WI38 (cell line): ENCODE data around the gene FPR1.

Experiments used
- H3K4me3 ChIP-seq: 2 replicates; pipeline ENCODE4 v1.5.1; 2011; ENCODE audit warnings: low read depth, mild to moderate bottlenecking, control low read depth, low read length
- TF ChIP-seq, protein P1 (sequence below): IDR thresholded peaks from 2 replicates; pipeline ENCODE4 v1.5.1; 2012; ENCODE audit warnings: low read depth, mild to moderate bottlenecking, control low read depth, low read length

The FPR1 gene

DNA sequence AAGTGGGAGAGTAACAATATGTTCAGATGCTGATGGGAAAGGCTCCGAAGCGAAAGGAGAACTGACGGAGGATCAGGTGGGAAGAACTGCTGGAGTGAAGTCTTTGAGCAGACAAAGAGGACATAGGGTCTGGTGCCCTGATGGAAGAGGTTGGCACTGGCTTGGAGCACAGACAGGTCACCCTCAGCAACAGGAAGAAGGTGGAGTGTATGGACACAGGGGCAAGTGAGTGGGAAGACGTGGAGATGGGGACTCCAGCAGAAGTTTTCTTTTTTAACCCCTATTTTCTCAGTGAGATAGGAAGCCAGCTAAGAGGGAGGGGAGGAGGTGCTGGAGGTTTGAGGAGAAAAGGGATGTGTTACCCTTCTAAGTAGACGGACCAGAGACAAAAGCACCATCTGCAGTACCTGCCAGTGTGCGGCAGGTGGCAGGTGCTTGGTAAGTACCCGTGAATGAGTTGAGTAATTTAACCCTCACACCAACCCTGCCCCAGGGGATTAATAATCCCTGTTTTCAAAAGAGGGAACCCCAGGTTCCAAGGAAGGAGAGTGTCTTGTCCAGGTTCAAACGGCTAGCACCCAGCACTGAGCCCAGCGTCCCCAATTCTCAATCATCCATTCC is 39.1 kb downstream of the FPR1 start:
- TF ChIP-seq, protein P1, sequence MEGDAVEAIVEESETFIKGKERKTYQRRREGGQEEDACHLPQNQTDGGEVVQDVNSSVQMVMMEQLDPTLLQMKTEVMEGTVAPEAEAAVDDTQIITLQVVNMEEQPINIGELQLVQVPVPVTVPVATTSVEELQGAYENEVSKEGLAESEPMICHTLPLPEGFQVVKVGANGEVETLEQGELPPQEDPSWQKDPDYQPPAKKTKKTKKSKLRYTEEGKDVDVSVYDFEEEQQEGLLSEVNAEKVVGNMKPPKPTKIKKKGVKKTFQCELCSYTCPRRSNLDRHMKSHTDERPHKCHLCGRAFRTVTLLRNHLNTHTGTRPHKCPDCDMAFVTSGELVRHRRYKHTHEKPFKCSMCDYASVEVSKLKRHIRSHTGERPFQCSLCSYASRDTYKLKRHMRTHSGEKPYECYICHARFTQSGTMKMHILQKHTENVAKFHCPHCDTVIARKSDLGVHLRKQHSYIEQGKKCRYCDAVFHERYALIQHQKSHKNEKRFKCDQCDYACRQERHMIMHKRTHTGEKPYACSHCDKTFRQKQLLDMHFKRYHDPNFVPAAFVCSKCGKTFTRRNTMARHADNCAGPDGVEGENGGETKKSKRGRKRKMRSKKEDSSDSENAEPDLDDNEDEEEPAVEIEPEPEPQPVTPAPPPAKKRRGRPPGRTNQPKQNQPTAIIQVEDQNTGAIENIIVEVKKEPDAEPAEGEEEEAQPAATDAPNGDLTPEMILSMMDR = peak; percentile 34; the same call in 1 of the 2 replicates
- no peak overlapping the region for H3K4me3 ChIP-seq

DNA sequence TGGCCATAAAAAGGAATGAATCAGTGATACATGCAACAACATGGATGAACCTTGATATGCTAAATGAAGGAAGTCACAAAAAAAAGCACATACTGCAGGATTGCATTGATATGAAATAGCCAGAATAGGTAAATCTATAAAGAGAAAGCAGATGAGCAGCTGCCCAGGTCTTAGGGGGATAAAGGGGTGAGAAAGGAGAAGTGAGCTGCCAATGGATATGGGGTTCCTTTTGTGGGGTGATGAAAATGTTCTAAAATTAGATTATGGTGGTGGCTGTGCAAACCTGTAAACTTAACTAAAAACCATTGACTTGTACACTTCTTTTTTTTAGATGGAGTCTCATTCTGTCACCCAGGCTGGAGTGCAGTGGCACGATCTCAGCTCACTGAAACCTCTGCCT is 40.0 kb downstream of the FPR1 start:
- TF ChIP-seq, protein P1 = no peak
- H3K4me3 ChIP-seq = no peak overlapping the region

DNA sequence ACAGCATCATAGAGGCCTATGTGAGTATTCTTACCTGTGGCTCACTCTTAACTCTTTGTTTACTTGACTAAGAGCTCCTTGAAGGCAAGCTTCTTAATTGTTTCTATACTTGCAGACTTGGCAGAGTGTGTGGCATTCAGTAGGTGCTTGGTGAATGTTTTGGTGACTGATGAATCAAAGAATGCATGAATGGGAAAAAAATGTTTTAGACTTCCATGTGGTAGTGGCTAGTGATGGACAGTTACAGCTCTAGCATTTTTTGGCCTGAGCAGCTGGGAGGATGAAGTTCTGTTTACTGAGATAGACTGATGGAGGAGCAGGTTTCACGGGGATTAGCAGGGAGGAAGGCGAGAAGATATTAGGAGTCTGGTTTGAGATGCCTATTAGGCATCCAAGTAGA is 41.5 kb downstream of the FPR1 start:
- no peak overlapping the region for H3K4me3 ChIP-seq
- TF ChIP-seq, protein P1 = no peak

DNA sequence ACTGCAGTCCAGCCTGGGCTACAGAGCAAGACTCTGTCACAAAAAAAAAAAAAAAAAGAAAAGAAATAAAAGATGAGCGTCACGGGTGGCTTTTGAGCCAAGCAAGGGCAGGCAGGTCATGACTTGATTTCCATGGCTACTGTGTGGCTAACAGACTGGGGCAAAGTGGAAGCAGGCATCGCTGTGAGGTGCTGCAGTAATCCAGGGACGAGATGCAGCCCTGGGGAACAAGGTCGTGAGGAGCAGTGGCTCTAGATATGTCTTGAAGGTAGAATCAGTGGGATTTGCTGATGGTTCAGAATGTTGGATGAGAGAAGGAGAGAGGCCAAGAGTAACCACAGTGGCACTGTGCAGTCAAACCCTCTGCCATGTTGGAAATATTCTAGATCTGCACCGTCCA is 42.1 kb downstream of the FPR1 start:
- TF ChIP-seq, protein P1 = no peak
- H3K4me3 ChIP-seq = no peak overlapping the region

DNA sequence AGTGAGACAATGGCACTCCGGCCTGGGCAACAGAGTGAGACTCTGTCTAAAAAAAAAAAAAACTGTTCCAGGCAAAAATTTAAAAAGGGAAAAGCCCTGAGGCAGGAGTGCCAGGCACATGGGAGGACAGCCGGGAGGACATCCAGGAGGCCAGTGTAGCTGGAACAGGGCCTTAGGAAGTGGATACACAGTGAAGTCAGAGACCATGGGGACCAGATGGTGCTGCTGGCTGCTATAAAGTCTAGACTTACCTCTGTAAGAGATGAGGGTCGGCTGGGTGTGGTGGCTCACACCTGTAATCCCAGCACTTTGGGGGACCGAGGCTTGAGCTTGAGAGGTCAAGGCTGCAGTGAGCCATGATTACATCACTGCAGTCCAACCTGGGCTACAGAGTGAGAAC is 42.9 kb downstream of the FPR1 start:
- no peak overlapping the region for H3K4me3 ChIP-seq
- TF ChIP-seq, protein P1 = no peak

DNA sequence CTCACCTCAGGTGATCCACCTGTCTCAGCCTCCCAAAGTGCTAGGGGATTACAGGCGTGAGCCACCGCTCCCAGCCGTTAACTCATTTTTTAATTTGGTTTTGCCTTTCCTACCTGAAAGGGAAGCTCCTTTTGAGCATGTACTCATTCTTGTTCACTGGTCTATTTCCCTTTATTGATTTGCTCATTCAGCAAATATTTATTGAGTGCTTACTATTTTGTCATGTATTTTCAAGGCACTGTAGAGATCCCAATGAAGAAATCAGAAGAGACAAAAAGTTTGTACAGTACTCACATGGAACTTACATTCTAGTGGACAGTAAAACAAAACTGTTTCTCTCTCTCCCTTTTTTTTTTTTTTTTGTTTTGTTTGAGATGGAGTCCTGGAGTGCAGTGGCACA is 44.8 kb downstream of the FPR1 start:
- H3K4me3 ChIP-seq = no peak overlapping the region
- TF ChIP-seq, protein P1 = no peak

DNA sequence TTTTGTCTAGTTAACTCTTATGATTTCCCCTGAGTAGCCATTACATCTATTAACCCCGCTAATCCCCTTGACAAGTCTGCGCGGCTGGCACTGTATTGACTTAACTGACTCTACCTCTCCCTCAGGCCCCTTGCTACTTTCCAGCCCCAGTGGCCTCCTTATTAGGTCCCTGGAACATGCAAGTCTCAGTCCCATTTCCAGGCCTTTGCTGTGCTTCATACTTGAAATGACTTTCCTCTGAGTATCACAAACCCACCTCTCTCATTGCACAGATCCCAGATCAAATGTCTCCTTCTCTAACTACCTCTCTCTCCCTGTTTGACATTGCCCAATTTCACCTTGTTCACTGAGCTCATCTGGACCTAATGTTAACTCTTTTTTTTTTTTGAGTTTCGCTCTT is 45.4 kb downstream of the FPR1 start:
- no peak overlapping the region for H3K4me3 ChIP-seq
- TF ChIP-seq, protein P1 = no peak
